GM12892 (cell line): ENCODE measurements around the gene DLG2.

Experiments
- DNase-seq: peaks from one replicate; pipeline ENCODE4 v3.0.0; 2011; ENCODE audit not compliant: insufficient read length
- FAIRE-seq: peaks from 2 replicates; lab custom pipeline; 2011; peaks lifted over from hg19 to GRCh38; lab: Jason Lieb, UNC
- POLR2A ChIP-seq: IDR thresholded peaks from 2 replicates; pipeline ENCODE4 v1.6.1; 2011; ENCODE audit warnings: low read depth, low read length, control low read depth
- POLR2AphosphoS5 ChIP-seq: IDR thresholded peaks from 2 replicates; pipeline ENCODE4 v1.6.1; 2011; ENCODE audit warnings: low read depth, low read length, control low read depth
- TAF1 ChIP-seq: IDR thresholded peaks from 2 replicates; pipeline ENCODE4 v1.6.1; 2011; ENCODE audit warnings: low read depth, mild to moderate bottlenecking, control low read depth, low read length, borderline replicate concordance

Gene DLG2

DNA sequence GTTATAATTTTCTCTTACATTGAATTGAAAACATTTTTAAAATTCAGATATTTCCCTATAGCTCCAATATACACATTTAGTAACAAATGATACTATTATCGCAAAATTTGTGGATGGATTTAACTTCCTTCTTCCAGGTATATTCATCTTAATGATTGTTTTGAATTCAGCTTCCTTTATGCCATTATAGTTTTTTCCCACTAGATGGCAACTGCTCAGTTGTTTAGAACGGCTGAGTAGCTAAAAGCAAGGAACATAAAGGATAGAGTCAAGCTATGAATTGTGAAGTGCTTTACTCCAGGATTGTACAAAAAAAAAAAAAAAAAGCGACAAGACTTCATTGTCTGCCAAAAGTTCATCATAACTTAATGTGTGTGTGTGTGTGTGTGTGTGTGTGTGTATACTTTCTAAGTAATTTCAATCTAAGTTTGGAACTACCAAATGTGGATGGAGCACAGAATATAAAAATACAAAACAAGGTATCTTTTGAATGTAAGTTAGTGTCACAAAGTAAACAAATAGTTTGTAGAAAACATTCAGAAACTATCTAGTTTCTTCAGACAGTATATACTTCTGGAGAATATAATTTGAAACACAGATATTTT lies 846.4 kb downstream of the DLG2 start:
- FAIRE-seq (no peak), DNase-seq (no peak)
- TF ChIP-seq TAF1: no peak
- TF ChIP-seq POLR2A: no peak
- no peak for TF ChIP-seq POLR2AphosphoS5

DNA sequence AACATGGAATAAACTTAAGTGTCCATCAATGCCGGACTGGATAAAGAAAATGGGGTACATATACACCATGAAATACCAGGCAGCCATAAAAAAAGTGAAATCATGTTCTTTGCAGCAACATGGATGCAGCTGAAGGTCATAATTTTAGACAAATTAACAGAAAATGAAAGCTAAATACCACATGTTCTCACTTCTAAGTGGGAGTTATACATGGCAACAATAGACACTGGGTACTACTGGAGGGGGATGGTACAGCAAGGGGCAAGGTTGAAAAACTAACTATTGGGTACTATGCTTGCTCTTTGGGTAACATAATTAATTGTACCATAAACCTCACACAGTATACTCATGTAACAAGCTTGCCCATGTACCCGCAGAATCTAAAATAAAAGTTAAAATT lies 851.6 kb downstream of the DLG2 start:
- no peak for FAIRE-seq
- TF ChIP-seq POLR2A: no peak
- TF ChIP-seq POLR2AphosphoS5: no peak
- no peak for TF ChIP-seq TAF1
- DNase-seq: no peak

DNA sequence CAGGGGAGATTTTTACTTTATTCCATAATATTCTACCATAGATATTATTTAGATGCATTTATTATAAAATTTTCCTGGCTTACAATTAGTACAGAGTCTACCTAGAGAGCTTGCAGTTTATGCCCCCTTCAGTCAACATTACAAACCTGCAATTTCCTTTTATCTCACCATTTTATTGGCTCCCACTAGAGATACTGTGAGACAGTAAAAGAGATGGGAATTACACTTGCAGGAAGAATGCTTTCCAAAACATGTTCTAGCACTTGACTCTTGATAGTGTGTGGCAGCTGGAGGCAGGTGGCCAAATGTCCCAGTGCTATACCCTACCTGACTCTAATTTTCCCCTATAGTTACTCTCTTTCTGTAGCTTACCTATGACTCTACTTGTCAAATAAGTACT lies 863.2 kb downstream of the DLG2 start:
- FAIRE-seq: no peak
- TF ChIP-seq POLR2A: no peak
- no peak for TF ChIP-seq POLR2AphosphoS5
- no peak for TF ChIP-seq TAF1
- no peak for DNase-seq

DNA sequence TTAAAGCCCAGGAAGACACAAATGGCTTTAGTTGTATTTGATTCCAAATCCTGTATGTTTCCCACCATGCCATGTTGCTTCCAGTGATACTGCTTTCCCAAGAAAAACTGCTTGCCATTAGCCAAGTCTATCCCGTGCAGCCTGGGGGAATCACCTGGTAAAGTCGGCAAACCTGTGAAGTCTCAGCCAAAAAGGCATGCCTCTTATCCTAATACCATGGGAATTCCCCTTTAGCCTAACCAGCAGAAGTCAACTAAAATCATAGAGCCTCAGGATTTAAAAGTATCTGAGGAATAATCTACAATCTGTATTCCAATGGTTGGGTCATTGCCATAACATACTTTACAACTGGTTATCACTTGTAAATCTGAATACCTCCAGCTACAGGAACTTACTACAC lies 869.4 kb downstream of the DLG2 start:
- TF ChIP-seq TAF1 (no peak), POLR2AphosphoS5 (no peak), POLR2A (no peak)
- DNase-seq: no peak
- no peak for FAIRE-seq

DNA sequence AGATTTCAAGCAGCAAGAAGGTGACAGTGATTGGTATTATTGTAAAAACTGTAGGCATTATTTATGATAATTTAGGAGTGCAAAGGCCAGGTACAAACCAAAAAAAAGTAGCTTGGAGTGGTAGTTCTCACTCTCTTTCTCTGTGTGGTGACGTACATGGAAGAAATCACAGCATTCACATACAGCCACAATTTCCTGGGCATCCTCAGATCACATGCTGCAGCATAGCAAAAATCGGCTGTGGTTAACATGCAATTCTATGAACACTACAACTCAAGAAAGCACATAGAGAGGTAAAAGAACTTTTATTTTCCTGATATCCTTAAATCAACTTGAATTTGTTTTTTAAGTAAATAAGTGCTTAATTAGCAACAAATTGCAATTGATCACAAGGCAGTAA lies 875.8 kb downstream of the DLG2 start:
- no peak for DNase-seq
- FAIRE-seq: no peak
- TF ChIP-seq TAF1: no peak
- no peak for TF ChIP-seq POLR2AphosphoS5
- no peak for TF ChIP-seq POLR2A

DNA sequence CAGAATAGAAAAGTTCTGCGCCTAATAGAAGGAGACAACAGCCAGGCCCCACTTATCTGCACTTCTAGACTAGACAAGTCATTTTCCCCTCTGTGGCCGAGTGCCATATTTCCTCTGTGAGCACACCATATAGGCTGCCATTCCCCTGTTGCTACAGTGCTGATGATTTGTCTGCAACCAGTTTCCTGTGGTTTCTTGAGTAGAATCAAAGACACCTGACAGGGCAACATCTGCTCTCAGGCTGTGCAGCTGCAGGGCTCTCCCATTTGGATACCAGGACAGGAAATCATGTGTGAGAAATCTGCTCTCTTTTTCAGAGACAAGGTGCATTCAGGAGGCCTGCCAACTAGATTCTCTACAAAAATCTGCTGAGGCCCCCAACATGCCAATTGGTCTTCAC lies 879.3 kb downstream of the DLG2 start:
- TF ChIP-seq TAF1: no peak
- FAIRE-seq: no peak
- DNase-seq: no peak

DNA sequence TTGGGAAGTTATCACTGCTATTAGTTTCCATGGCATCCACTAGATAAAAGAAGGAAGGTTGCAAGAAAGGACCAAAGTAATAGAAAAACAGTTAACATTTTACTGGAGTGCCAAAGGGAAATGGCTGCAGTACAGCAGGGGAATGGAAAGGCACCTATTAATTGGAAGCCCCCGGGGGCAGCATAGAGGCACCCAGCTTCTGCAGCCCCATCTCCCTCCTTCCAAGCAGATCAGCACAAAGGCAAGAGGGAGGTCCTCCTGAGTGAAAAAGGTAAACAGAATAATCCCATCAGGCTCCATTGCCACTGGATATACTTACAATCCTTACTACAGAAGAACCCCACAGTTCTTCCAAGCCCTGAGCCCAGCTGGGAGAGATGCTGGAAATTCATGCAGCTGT lies 887.1 kb downstream of the DLG2 start:
- FAIRE-seq (no peak), DNase-seq (no peak)
- no peak for TF ChIP-seq POLR2AphosphoS5

DNA sequence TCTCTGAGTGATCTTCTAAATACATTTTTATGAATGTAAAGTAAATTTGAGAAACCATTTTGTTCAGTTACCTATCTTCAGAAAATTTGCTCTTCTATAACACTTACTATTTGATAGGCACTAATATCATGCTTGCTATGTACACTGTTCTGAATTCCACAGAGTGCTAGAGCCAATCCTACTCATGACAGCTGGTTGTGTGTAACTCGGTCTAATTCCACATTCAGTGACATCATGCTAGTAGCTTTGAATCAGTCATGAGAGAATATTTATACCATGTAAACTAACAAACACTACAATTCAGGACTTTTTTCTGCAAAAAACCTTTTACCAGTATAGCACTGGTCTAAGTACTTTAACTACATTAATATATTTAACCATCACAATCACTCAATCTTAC lies 902.9 kb downstream of the DLG2 start:
- no peak for TF ChIP-seq TAF1
- no peak for TF ChIP-seq POLR2AphosphoS5
- TF ChIP-seq POLR2A: no peak
- no peak for FAIRE-seq
- no peak for DNase-seq

DNA sequence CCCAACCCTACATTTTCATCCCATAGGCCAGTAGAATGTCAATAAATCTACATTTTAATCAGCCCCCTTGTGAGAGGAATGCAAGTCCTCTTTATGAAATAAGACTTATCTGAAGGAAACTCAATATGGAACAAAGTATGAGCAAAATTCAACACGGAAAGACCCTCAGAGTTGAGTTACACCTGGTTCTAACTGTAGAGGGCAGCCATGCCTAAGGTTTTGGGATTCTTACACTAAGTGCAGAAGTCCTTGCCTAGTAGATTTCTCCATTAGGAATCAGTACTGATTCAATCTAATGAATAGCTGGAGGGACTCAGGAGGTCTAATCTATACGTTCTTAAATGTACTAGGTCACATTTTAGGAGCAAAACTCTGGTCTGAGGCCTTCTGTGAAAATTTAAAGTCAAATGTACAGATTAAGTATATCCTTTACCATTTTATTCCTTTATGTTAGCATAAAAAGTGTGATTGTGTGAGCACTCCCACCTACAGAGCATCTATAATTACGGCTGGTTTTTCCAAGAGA lies 904.5 kb downstream of the DLG2 start:
- no peak for DNase-seq
- FAIRE-seq: no peak

DNA sequence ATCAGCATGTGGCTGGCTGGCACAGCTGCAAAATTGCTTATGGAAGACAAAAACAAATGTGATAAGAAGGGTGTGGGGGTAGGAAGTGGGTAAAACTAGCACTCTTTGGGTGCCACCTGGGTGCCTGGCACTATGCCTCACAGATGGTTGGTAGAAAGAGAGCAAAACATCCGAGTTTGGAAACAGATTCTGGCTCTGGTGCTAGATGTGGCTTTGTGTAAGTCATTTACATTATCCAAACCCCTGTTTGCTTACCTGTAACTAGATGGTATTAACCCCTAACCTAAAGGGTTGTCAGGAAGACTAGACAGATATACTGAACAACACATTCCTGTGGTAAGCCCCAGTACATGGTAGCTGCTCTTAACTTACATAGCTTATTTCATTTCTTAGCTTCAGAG lies 905.6 kb downstream of the DLG2 start:
- FAIRE-seq: no peak
- no peak for DNase-seq
- TF ChIP-seq TAF1: no peak
- TF ChIP-seq POLR2A: no peak
- TF ChIP-seq POLR2AphosphoS5: no peak

More for the DNA sequence above, 904.5 kb downstream of the DLG2 start:
- TF ChIP-seq TAF1 (no peak), POLR2AphosphoS5 (no peak), POLR2A (no peak)

DNA sequence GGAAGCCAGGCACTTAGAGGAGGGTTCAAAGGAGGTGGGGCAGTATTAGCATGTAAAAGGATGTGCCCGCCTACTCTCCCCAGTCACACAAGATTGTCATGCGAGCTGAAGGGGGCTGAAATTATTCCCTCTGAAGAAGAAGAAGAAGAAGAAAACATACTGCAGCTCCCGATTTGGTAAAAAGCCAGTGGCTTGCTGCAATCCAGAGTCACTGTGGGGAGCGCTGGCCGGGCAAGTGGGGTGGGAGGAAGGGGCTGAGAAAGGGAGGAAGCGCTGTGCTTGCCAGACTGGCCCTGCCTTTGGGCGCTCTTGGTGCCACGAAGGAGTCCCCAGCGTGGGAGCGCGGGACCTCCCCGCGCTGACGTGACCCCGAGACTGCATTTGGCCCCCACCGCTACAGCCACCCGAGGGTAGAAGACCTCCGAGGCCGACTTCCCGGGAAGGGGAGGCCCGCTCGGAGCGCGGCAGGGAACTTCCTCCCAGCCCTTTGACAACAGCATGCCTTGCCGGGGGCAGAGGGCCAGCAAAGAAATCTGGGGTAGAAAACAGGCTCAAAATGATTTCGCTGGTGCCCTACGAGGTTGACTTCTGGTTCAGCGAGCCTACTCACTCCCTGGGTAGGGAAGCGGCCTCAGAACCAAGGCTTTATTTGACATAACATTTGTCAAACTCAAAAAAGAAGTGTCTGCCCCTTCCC lies 906.3 kb downstream of the DLG2 start:
- no peak for TF ChIP-seq POLR2AphosphoS5
- TF ChIP-seq POLR2A: no peak
- no peak for TF ChIP-seq TAF1
- DNase-seq (no peak), FAIRE-seq (no peak)

DNA sequence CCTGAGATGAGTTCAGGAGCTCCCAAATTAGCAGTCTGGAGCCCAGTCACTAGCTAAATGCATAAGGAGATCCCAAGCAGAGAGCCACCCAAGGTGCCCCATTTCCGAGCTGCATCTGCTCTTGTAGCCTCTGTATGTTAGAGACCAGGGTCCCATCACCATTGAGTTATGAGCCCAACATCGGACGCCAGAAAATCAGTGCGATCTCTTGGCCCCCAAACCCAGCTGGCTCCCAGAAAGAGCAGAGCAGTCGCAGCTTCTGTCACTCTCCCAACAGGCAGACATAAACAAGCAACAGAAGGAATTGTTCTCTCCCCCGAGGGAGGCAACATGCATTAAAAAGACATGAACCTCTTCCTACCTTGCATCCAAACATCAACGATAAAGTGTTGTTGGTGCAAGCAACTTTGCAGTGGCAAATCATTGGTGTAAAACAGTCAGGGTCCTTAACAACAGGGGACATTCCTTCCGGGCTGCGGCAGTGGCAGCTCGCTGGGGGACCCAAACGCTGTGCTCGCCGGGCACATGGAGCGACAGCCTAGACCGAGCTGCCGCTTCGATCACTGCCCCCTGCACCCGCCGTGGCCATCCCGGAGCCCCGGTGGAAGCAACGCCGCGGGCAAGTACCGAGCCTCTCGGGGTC lies 907.1 kb downstream of the DLG2 start:
- TF ChIP-seq TAF1 (no peak), POLR2AphosphoS5 (no peak)
- FAIRE-seq (no peak), DNase-seq (no peak)
